SH-SY5Y (cell line): Measurements from ENCODE around the gene ARRDC4.

Experiments
- GATA2 ChIP-seq: IDR thresholded peaks from 2 replicates; pipeline ENCODE4 v1.6.1; 2011; ENCODE audit warnings: mild to moderate bottlenecking, low read depth, low read length
- GATA3 ChIP-seq: IDR thresholded peaks from 2 replicates; pipeline ENCODE4 v1.6.1; 2011; ENCODE audit warnings: low read depth, mild to moderate bottlenecking, low read length, moderate library complexity

DNA sequence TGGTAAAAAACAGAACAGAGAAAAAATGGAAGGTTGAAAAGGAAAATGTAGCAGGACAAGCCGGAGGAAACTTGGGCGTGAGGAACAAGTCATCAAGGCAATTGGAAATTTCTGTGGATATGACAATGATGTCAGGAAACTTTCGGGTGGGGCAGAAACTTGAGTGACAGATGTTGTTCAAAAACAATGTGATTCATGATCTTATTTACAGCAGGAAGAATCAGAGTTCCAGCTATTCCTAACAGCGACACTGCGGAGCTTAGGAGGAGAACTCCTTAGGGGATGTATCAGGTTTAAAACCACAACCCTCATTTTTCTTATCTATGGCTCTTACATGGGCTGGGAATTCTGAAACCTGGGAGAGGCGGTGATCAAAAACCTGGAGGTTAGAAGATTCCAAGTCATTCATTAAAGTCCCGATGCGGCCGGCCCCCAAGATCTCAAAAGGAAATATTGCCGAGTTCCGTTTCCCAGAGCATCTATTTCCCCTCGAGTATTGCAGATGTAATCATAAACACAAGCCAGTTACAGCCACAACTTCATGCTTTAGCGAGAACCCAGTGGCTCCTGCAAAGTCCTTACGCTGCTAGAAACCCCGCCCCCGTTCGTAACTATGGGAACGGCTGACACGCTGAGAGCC, 659 bp upstream of the ARRDC4 start:
- peak; percentile 49; the same call in 1 of the 2 replicates for TF ChIP-seq GATA2
- TF ChIP-seq GATA3, result no peak
